GM21619 (cell line): ENCODE results near the gene PSKH1.
"Not testable (repeated sequence)": the region's sequence is repeated elsewhere in the genome, so short reads cannot be mapped to it uniquely, and the experiment has no call there.

Experiments used
- ATAC-seq: cut with Tn5 transposase; IDR thresholded peaks from one replicate; pipeline ENCODE4 v1.9.1; 2021; ENCODE audit not compliant: unreplicated experiment

PSKH1 gene

GRCh38 chr16:67923414-67924116, 30.5 kb downstream of the PSKH1 start:
- ATAC-seq = no peak

GRCh38 chr16:67924140-67924906, 31.3 kb downstream of the PSKH1 start:
- no peak for ATAC-seq

- ATAC-seq = no peak
Measured at GRCh38 chr16:67926181-67926750, 33.2 kb downstream of the PSKH1 start.

- no peak for ATAC-seq
Measured at GRCh38 chr16:67927131-67927941, 34.3 kb downstream of the PSKH1 start.

- ATAC-seq = no peak
Measured at GRCh38 chr16:67928147-67928546, 35.1 kb downstream of the PSKH1 start.

- ATAC-seq = peak; percentile 52
Measured at GRCh38 chr16:67928561-67929364, 35.7 kb downstream of the PSKH1 start.

- ATAC-seq = no peak
Measured at GRCh38 chr16:67930191-67930590, 37.1 kb downstream of the PSKH1 start.

GRCh38 chr16:67930678-67931211, 37.7 kb downstream of the PSKH1 start:
- ATAC-seq = no peak

GRCh38 chr16:67931712-67932461, 38.8 kb downstream of the PSKH1 start, which contains the start of gene CTRL:
Gene CTRL (minus strand): TSS chr16:67931862. CDS start chr16:67931852, 10 bp downstream.
- ATAC-seq = no peak

GRCh38 chr16:67932462-67932840, 39.4 kb downstream of the PSKH1 start:
- no peak for ATAC-seq

- no peak for ATAC-seq
Measured at GRCh38 chr16:67933805-67934204, 40.8 kb downstream of the PSKH1 start.

GRCh38 chr16:67934306-67935100, 41.4 kb downstream of the PSKH1 start:
- ATAC-seq = no peak

- ATAC-seq = no peak
Measured at GRCh38 chr16:67935101-67935401, 42.0 kb downstream of the PSKH1 start.

- ATAC-seq = peak; percentile 89
Measured at GRCh38 chr16:67935402-67936123, 42.5 kb downstream of the PSKH1 start.

GRCh38 chr16:67936124-67936879, 43.2 kb downstream of the PSKH1 start, which contains the start of gene PSMB10:
Gene PSMB10 (minus strand): TSS chr16:67936850. CDS start chr16:67936749, 101 bp downstream.
- ATAC-seq = no peak

- peak; percentile 46 for ATAC-seq
Measured at GRCh38 chr16:67936880-67937605, 44.0 kb downstream of the PSKH1 start.

- ATAC-seq = not testable (repeated sequence)
Measured at GRCh38 chr16:67937713-67938112, 44.7 kb downstream of the PSKH1 start.
